Endothelial cell of umbilical vein (primary cell): ENCODE measurements around the gene SKI. TPM values are rescaled to one million over a fixed set of nuclear protein-coding genes. Genes with fewer than 3 reads are reported as not detected.

ENCODE experiments used
- BruUV-seq: library from RNA; stranded (reverse); fragments of 400-500 nt; replicated peaks from 2 replicates; lab custom pipeline; 2021; lab: Mats Ljungman, UMichigan
- CTCF ChIA-PET: fragments of 300-600, 350-600 bp; sonication (Branson Sonifier 250); formaldehyde crosslinking; loops from one replicate; lab custom pipeline; 2021; ENCODE audit warnings: antibody characterized with exemption, inconsistent platforms; lab: Charles Lee
- POLR2A ChIA-PET: fragments of 300-600, 350-600 bp; sonication (Branson Sonifier 250); formaldehyde crosslinking; loops from one replicate; lab custom pipeline; 2021; ENCODE audit warnings: antibody characterized with exemption, inconsistent platforms; lab: Charles Lee
- DNase-seq: peaks from one replicate; pipeline ENCODE4 v3.0.0-alpha.2; 2011; ENCODE audit warnings: low read depth, low spot score
- FAIRE-seq: peaks from 2 replicates; lab custom pipeline; 2011; peaks lifted over from hg19 to GRCh38; lab: Jason Lieb, UNC
- H2AFZ ChIP-seq: 2 replicates; pipeline ENCODE4 v1.6.0; 2012; ENCODE audit warnings: low read depth, low read length, control low read depth, inconsistent platforms
- H3K27ac ChIP-seq: 2 replicates; pipeline ENCODE4 v1.5.1; 2011; ENCODE audit warnings: low read depth, mild to moderate bottlenecking, control low read depth, low read length, moderate library complexity; ENCODE audit not compliant: insufficient read depth
- H3K27me3 ChIP-seq, 2 experiments: 2 replicates each; pipeline versions ENCODE4 v1.6.0 to v1.6.1; 2011; ENCODE audit warnings: low read length in 2 of 2, mixed read lengths in 1 of 2; ENCODE audit not compliant: control insufficient read depth in 2 of 2, insufficient read depth in 2 of 2
- H3K36me3 ChIP-seq, 2 experiments: 2 replicates in 1 of 2; 3 replicates in 1 of 2; pipeline ENCODE4 v1.5.1; 2011; ENCODE audit warnings: low read length in 2 of 2, mild to moderate bottlenecking in 1 of 2, moderate library complexity in 1 of 2; ENCODE audit not compliant: control insufficient read depth in 2 of 2, insufficient read depth in 2 of 2; ENCODE audit errors: extremely low read depth in 1 of 2
- H3K4me1 ChIP-seq: 3 replicates; pipeline ENCODE4 v1.5.1; 2011; ENCODE audit warnings: mild to moderate bottlenecking, low read length; ENCODE audit not compliant: control insufficient read depth, insufficient read depth; ENCODE audit errors: extremely low read depth
- H3K4me2 ChIP-seq: 2 replicates; pipeline ENCODE4 v1.6.1; 2011; ENCODE audit warnings: low read length, control low read depth, mixed read lengths; ENCODE audit not compliant: insufficient read depth
- H3K4me3 ChIP-seq, 3 experiments: fragments of 200-600 bp in 1 of 3; sonication (generic), shearing (Covaris generic) in 1 of 3; replicated peaks in 1 of 3; 2 replicates each; pipeline ENCODE4 v1.5.1; 2011 to 2016; ENCODE audit warnings: control low read depth in 3 of 3, low read length in 3 of 3, mild to moderate bottlenecking in 2 of 3, inconsistent platforms in 1 of 3, low read depth in 1 of 3, moderate library complexity in 1 of 3; ENCODE audit not compliant: insufficient read depth in 1 of 3
- H3K79me2 ChIP-seq: 2 replicates; pipeline ENCODE4 v1.6.0; 2012; ENCODE audit warnings: low read length, inconsistent platforms; ENCODE audit not compliant: control insufficient read depth, insufficient read depth
- H3K9ac ChIP-seq: replicated peaks from 2 replicates; pipeline ENCODE3; 2011; ENCODE audit warnings: low read length, control low read depth; ENCODE audit not compliant: insufficient read depth; ENCODE audit errors: extremely low read depth
- H3K9me1 ChIP-seq: replicated peaks from 3 replicates; pipeline ENCODE4 v1.6.0; 2011; ENCODE audit warnings: mild to moderate bottlenecking, low read length; ENCODE audit not compliant: control insufficient read depth, insufficient read depth; ENCODE audit errors: extremely low read depth
- H3K9me3 ChIP-seq: replicated peaks from 2 replicates; pipeline ENCODE4 v1.5.1; 2012; ENCODE audit warnings: low read length, inconsistent platforms; ENCODE audit not compliant: control insufficient read depth, insufficient read depth
- H4K20me1 ChIP-seq: replicated peaks from 2 replicates; pipeline ENCODE3; 2011; ENCODE audit warnings: mild to moderate bottlenecking, low read length; ENCODE audit not compliant: control insufficient read depth, insufficient read depth; ENCODE audit errors: extremely low read depth
- CTCF ChIP-seq, 2 donors: IDR thresholded peaks; 1 replicate in 1 of 2; 2 replicates in 1 of 2; pipeline ENCODE4 v1.5.1; 2011; ENCODE audit warnings: low read length in 2 of 2, mild to moderate bottlenecking in 2 of 2, moderate library complexity in 2 of 2, control low read depth in 1 of 2, inconsistent platforms in 1 of 2, low read depth in 1 of 2; ENCODE audit not compliant: insufficient read depth in 1 of 2; ENCODE audit errors: extremely low read depth in 1 of 2
- GATA2 ChIP-seq: IDR thresholded peaks from 2 replicates; pipeline ENCODE4 v1.7.0; 2011; ENCODE audit warnings: low read depth, mild to moderate bottlenecking, moderate library complexity, mixed read lengths, low read length; ENCODE audit not compliant: insufficient read length, insufficient read depth
- JUN ChIP-seq: IDR thresholded peaks from 2 replicates; pipeline ENCODE4 v1.6.1; 2011; ENCODE audit warnings: borderline replicate concordance, low read depth; ENCODE audit not compliant: insufficient read length, insufficient read depth
- MAX ChIP-seq: IDR thresholded peaks from 2 replicates; pipeline ENCODE4 v1.6.1; 2011; ENCODE audit not compliant: insufficient read depth, insufficient read length
- MYC ChIP-seq: IDR thresholded peaks from one replicate; pipeline ENCODE4 v1.6.1; 2011; ENCODE audit warnings: mild to moderate bottlenecking, low read depth, low read length
- POLR2A ChIP-seq: IDR thresholded peaks from 2 replicates; pipeline ENCODE4 v1.6.1; 2012; ENCODE audit warnings: low read depth, mild to moderate bottlenecking, control low read depth, low read length
- POLR2AphosphoS5 ChIP-seq: IDR thresholded peaks from 2 replicates; pipeline ENCODE4 v1.6.1; 2012; ENCODE audit warnings: low read depth, mild to moderate bottlenecking, control low read depth, low read length, moderate library complexity; ENCODE audit not compliant: insufficient read depth
- dilution Hi-C: fragments of 300-500 bp; cut with MboI; formaldehyde crosslinking; loops from one replicate; pipeline ENCODE4 v1.15.0; 2019; ENCODE audit warnings: low sequenced_read_pairs; ENCODE audit not compliant: extremely low pct_ligation_motif_present
- intact Hi-C: fragments of 100-400 bp; cut with micrococcal nuclease; formaldehyde crosslinking; loops from one replicate; pipeline ENCODE4 v1.10.0; 2022
- polyA plus RNA-seq, 4 experiments: library from polyadenylated mRNA; depleted of rRNA in 3 of 4; stranded (reverse) in 3 of 4; unstranded in 1 of 4; fragments of >200 nt; gene quantifications; 2 replicates each; pipeline versions ENCODE4 v1.2.1 to v1.2.3, GENCODE V29; 2011 to 2012; ENCODE audit warnings: missing spikeins in 1 of 4
- total RNA-seq: library from RNA; stranded (reverse); gene quantifications from 2 replicates; pipeline ENCODE4 v1.2.3, GENCODE V29; 2021

The SKI gene
- total and polyA plus RNA-seq, 2 donors (not counting 3 experiments of a cell fraction or from before 2014, with no cell fraction given): 11.6 to 80.3 TPM

DNA sequence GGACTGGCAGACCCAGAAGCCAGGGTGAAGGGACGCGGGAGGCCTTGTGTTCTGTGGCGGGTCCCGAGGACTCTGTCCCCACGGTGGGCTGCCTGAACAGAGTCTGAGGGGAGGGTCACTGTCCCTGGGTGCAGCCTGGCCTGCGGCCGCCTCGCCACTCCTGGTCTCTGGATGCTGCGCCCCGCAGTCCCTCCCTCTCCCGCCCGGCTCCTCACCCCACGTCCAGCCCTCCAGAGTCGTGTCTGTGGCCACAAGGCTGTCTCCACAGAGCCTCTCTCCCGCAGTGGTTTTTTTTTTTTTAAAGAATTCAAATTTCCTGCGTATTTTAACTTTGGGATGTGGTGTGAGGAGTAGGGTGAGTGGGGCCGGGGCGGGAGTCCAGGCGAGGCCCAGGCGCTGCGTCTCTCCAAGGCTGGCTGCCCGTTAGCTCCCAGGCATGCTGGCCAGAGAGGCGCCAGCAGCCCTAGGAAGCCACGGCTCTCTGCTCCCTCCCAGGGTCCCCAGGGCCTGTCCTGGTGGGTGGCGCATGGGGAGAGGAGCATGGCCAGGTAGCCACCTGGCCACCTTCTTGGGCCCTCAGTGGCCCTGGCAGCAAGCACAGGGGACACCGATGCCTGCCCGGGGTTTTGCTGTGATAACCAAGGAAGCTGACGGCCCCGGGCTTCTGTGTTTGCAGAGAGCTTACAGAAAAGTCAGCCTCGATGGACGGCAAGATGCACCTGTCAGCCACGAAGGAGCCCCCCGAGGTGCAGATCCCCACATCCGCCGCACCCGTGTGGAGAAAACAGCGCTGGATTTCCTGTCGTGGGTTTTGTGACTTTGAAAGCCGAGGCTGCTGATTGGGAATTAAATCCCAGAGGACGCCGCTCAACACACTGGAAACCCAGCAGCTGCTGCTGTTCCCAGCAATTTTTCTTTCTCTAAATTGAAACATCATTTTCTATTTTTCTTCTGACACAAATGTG is 90.5 kb downstream of the SKI start:
- Histone ChIP-seq H3K27ac (no peak overlapping the region), H3K4me3 (no peak overlapping the region), H3K9ac (no peak overlapping the region), H3K4me1 (peaks cover 12% of the 10 kb centered on the region), H3K4me2 (no peak overlapping the region), H3K27me3 (no peaks in the 10 kb centered on the region), H4K20me1 (no peaks in the 10 kb centered on the region), H3K9me3 (no peaks in the 10 kb centered on the region), H3K79me2 (no peaks in the 10 kb centered on the region), H3K36me3 (no peaks in the 10 kb centered on the region), H2AFZ (no peak overlapping the region), H3K9me1 (no peaks in the 10 kb centered on the region)
- dilution Hi-C loops (no loop called here), intact Hi-C loops (no loop called here)
- BruUV-seq: no TSS peak
- ChIA-PET CTCF (interaction anchor here (1.2 to 1.3 kb wide), 2 partner anchors 119 to 123 kb away, joined by 3 to 6 read pairs; partner anchors contain the start of gene FAAP20), POLR2A (no interaction called here)
- FAIRE-seq (no peak), DNase-seq (no peak)
- TF ChIP-seq GATA2 (no peak), MYC (no peak), POLR2A (no peak), JUN (no peak), CTCF (IDR thresholded peaks at IDR 0.05; ENCODE audit: extremely low read depth in 1 of 2, insufficient read depth in 1 of 2, low read depth in 1 of 2, low read length in 2 of 2) (no peak), POLR2AphosphoS5 (no peak), MAX (no peak)
